ENCODE data around the gene EPHB3. TPM values are rescaled to one million over a fixed set of nuclear protein-coding genes. Genes with fewer than 3 reads are reported as not detected.
"Not testable (repeated sequence)": the region's sequence is repeated elsewhere in the genome, so short reads cannot be mapped to it uniquely, and the experiment has no call there.

EPHB3 gene
- total and polyA plus RNA-seq, 11 donors: 1.00 to 4.6 (median 1.8) TPM

GRCh38 chr3:184619369-184619768 lies 57.8 kb downstream of the EPHB3 start:
- no peak for TF ChIP-seq POLR2A (IDR thresholded peaks at IDR 0.05)
- no peak for TF ChIP-seq CTCF (IDR thresholded peaks at IDR 0.05)
- Histone ChIP-seq H3K36me3 (no peaks in the 10 kb centered on the region), H3K4me3 (no peak overlapping the region), H3K4me1 (peaks cover 0 to 29% (median 16%) of the 10 kb centered on the region in 12 donors), H3K27me3 (no peaks in the 10 kb centered on the region), H3K27ac (peak overlapping the region in 1 of 12 donors; percentile 28), H3K9me3 (no peaks in the 10 kb centered on the region)
- peak in 3 of 4 donors; percentile 64 to 86 (median 71) for ATAC-seq
- intact Hi-C loops (cut with DNase I): no loop called here
- no peak for DNase-seq
- 11 to 30% (median 25%) methylated on average over 3 of the region's 3 CpGs for WGBS, 4 donors

GRCh38 chr3:184619787-184620430 lies 58.3 kb downstream of the EPHB3 start:
- 42 to 52% (median 46%) methylated on average over 6 of the region's 6 CpGs for WGBS, 4 donors
- H3K36me3 ChIP-seq: no peaks in the 10 kb centered on the region
- no peak overlapping the region for H3K4me3 ChIP-seq
- ATAC-seq: peak in 3 of 4 donors; percentile 19 to 59 (median 23)
- peaks cover 0 to 29% (median 16%) of the 10 kb centered on the region in 12 donors for H3K4me1 ChIP-seq
- intact Hi-C loops (cut with DNase I): no loop called here
- H3K27me3 ChIP-seq: no peaks in the 10 kb centered on the region
- H3K27ac ChIP-seq: peak overlapping the region in 1 of 12 donors; percentile 28
- TF ChIP-seq CTCF (IDR thresholded peaks at IDR 0.05) (no peak), POLR2A (IDR thresholded peaks at IDR 0.05) (no peak)
- H3K9me3 ChIP-seq: no peaks in the 10 kb centered on the region
- no peak for DNase-seq

GRCh38 chr3:184620475-184621119 lies 59.0 kb downstream of the EPHB3 start:
- 81 to 83% (median 82%) methylated on average over 7 of the region's 7 CpGs for WGBS, 4 donors
- Histone ChIP-seq H3K4me3 (no peak overlapping the region), H3K4me1 (peaks cover 0 to 29% (median 16%) of the 10 kb centered on the region in 12 donors), H3K27ac (no peak overlapping the region), H3K27me3 (no peaks in the 10 kb centered on the region), H3K9me3 (no peaks in the 10 kb centered on the region), H3K36me3 (no peaks in the 10 kb centered on the region)
- TF ChIP-seq POLR2A (IDR thresholded peaks at IDR 0.05) (no peak), CTCF (IDR thresholded peaks at IDR 0.05) (no peak)
- DNase-seq (no peak), ATAC-seq (peak in 1 of 4 donors; percentile 7)
- intact Hi-C loops (cut with DNase I): no loop called here

GRCh38 chr3:184622156-184622555 lies 60.6 kb downstream of the EPHB3 start:
- intact Hi-C loops (cut with DNase I); DNase-seq; H3K4me3 ChIP-seq; H3K9me3 ChIP-seq; ATAC-seq; H3K27me3 ChIP-seq; H3K36me3 ChIP-seq; H3K27ac ChIP-seq: not testable (repeated sequence)
- 93 to 97% (median 96%) methylated on average over 13 of the region's 13 CpGs for whole genome bisulfite sequencing, 4 donors
- H3K4me1 ChIP-seq: peaks cover 0 to 30% (median 19%) of the 10 kb centered on the region in 12 donors

All from heart left ventricle (tissue), 16 donors.